Measurements from ENCODE around the gene LYL1.
A peak's percentile ranks its signal among the peaks of the same experiment; 100 is the strongest.

LYL1 gene

DNA sequence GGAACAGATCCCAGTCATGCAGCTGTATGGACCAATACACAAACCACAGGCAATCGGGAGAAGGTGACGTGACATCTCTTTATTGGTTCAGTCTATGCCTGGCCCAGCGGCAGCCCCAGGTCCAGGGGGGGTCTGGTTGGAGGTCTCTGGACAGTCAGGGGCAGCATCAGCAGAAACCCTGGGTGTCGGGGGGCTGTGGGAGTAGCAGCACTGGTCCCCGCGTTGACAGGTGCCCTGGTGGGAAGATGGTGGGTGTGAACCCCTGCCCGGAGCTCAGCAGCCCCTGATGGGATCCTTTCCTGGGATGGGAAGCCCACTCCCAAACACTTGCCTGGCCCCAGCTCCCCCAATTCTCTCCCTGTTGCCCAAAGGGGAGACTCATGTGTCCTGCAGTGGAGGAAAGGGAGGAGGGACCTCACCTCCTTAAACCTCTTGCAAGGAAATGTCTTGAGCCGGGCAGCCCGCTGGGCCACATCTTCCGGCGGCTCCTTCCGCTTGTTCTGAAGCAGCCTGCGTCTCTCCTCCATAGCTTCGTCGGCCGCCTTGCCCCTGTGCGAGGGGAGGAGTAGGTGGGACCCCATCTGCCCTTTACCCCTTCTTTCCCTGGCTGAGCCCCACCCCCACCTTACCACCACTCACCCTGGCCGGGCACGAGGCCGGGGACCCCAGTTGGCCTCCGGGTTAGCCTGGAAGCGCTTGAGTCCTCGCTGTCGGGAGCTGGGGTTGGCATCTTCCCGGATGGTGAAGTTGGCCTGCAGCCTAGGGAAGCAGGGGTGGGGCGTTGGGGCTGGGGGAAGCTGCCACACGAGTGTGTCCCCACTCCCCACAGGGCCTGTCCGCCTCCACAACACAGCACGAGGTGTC lies 2.4 kb upstream of the LYL1 start:
- no peak for DNase-seq (ENCODE audit: low read depth in 2 of 2)

DNA sequence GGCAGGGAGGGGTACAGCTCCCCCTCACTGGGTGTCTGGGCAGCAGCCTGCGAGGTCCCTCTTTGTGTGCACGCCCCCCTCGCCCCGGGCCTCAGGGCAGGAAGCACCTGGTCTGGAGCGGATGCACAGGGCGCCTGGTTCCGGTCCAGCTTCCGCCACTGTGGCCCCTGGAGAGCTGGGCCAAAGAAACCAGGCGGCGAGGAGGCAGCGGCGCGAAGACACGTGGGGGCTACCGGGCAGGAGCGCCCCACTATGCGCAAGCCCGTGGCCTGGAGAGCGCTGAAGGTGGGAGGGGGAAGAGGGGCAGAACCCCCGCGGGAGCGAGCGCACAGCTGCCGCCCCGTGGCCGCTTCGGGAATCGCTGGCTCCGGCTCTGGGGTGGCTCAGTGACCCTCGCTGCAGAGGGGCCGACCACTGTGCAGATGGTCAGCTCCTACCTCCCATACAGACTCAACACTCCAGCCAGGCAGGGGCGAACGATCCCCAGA lies 1.7 kb upstream of the LYL1 start:
- DNase-seq (ENCODE audit: low read depth in 2 of 2) = no peak

DNA sequence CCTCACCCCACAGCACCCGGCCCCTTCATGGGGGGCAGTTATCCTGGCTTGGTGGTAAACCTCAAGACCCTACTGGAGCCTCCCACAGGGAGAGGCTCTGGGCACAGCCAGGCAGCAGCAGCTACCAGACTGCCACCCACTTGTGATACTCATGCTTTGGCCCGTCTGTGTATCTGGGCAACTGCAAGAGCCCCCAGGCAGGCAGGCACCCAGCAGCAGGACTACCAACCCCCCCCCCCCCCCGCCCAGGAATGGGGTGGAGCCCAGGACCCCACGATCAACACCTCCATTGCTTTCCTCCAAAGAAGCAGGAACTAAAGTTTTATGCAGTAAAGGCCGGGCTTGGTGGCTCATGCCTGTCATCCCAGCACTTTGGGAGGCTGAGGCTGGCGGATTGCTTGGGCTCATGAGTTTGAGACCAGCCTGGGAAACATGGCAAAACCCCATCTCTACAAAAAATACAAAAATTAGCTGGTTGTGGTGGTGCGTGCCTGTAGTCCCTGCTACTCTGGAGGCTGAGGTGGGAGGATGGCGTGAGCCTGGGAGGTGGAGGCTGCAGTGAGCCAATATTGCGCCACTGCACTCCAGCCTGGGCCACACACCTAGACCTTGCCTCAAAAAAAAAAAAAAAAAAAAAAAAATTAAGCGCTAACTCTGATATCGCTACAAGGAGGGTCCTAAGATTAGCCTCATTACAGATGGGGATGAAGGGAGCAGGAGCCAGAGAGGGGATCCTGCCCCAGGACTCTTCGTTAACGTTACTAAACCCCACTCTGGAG lies 1.1 kb upstream of the LYL1 start:
- DNase-seq (ENCODE audit: low read depth in 2 of 2) = no peak

DNA sequence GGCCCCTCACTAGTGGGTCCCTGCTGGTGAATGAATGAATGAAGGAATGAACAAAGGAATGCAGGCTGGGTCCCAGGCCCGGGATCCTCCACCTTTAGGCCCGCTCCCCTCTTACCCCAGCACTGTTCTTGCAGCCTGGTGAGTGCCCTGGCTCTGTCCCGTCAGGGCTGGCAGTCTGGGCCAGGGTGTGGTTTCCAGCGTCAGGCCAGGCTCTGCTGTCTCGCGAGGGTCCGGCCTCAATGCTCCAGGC lies 317 bp downstream of the LYL1 start:
- no peak for DNase-seq (ENCODE audit: low read depth in 2 of 2)

DNA sequence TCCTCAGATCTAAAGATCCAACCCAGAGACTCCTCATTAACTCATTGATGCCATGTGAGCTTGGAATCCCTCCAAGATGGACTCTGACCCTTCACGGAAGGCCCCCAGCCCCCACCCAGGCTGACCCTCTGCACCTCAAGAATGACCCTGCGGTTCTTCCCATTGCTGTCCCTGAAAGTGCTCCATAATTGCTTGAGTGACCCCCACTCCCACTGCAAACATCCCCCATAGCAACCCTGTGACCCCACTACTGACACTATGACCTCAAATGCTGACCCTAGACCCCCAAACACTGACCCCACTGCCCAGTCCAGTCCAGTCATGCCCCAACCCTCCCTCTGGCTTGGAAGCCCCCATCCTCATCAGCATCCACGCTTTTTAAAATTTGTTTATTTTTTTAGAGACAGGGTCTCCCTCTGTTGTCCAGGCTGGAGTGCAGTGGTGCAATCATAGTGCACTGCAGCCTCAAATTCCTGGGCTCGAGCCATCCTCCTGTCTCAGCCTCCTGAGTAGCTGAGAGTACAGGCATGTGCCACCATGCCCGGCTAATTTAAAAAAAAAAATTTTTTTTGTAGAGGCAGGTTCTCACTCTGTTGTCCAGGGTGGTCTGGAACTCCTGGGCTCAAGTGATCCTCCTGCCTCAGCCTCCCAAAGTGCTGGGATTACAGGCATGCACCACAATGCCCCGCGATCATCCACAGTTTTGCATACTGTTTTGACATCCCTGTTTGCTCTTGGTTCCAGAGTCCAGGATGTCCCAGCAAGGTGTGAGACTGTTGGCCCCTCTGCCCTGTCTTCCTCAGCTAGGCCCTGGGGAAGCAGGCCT lies 855 bp downstream of the LYL1 start:
- DNase-seq (ENCODE audit: low read depth in 2 of 2) = no peak

DNA sequence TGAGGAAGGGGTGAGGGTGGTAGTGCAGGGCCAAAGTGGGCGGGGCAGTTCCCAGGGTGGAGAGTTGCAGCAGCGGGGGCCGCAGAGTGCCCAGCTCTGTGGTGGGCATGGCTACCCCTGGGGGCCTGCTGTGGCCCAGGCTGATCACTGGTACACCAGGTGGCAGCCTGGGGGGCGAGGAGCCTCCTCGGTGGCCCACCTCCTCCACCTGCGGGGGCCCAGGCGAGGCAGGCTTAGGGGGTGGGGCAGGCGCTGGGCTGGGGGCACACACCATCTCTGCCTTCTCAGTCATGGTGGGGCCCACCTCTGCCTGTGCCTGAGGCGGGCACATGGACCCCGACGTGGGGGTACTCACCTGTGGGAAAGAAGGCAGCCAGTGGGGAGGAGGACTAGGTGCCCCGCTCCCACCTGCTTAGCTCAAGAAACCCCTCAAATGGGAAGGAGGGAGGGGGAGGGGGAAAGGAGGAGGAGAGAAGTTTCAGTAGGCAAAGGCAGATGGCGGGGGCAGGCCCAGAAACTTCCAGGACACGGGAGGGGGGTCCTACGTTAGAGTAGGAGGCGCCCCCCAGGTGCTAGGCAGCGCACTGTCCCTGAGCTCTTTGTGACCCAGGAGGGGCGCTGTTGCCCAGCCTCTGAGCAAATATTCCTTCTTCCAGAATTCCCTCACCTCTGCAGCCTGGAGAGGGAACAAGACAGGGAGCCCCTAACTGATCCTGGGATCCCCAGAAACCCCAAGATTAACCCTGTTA lies 1.6 kb downstream of the LYL1 start:
- no peak for DNase-seq (ENCODE audit: low read depth in 2 of 2)

DNA sequence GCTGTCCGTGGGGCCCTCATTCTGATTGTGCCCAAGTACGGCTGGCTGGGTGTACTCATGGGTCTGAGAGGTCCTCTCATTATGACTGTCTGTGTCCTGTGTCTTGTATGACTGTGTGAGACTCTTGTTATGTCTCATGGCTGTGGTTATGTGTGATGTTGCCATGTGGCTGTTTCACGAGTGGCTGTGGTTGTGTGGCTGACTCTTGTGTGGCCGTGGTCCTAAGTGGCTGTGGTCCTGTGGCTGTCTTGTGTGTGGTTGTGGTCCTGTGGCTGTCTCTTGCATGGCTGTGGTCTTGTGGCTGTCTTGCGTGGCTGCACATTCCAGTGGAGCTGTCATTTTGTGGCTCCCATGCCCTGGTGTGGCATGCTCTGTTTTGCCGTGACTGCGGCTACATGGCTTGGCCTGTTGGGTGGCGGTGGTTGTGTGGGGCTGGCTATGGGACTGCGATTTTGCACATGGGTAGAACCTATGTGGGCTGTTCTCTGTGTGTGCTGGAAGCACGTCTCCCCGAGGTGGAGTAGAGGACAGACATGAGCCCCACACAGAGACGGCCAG lies 2.5 kb downstream of the LYL1 start:
- DNase-seq (ENCODE audit: low read depth in 2 of 2) = peak in 1 of 2 donors; percentile 49

DNA sequence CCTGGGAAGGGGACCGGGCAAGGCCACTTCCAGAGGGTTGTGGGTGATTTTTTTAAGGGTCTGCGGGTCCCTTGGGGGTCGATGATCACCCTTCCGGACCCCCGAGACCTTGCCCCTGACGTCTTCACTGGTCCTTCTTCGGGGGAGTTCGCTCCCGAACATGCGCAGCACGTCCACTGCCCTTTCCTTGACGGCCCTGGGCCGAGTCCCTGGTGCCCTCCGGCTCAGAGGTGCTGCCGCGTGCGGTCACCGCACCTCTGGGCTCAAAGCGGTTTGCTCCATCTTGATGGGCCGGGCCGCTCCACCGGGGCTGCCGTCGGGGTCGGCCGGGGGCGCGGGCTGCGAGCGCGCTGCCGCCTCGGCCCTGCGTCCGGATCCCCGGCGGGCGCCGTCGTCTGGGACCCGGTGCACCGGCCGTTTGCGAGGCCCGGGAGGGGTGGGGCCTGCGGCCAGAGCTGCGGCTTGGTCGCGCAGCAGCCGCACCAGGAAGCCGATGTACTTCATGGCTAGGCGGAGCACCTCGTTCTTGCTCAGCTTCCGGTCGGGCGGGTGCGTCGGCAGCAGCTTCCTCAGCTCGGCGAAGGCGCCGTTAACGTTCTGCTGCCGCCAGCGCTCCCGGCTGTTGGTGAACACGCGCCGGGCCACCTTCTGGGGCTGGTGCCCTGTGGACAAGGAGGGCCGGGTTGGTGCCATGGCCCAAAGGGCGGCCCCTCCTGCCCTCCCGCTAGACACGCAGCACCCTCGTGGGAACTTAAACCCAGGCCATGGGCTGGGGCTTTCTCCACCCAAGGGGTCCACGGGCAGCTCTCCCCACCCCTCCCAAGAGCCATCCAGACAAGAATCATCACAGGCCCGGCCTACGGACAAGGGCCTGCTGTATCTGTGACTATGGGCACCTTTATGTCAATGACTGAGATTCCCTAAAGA lies 3.3 kb downstream of the LYL1 start:
- peak in 1 of 2 donors; percentile 62 for DNase-seq (ENCODE audit: low read depth in 2 of 2)

DNA sequence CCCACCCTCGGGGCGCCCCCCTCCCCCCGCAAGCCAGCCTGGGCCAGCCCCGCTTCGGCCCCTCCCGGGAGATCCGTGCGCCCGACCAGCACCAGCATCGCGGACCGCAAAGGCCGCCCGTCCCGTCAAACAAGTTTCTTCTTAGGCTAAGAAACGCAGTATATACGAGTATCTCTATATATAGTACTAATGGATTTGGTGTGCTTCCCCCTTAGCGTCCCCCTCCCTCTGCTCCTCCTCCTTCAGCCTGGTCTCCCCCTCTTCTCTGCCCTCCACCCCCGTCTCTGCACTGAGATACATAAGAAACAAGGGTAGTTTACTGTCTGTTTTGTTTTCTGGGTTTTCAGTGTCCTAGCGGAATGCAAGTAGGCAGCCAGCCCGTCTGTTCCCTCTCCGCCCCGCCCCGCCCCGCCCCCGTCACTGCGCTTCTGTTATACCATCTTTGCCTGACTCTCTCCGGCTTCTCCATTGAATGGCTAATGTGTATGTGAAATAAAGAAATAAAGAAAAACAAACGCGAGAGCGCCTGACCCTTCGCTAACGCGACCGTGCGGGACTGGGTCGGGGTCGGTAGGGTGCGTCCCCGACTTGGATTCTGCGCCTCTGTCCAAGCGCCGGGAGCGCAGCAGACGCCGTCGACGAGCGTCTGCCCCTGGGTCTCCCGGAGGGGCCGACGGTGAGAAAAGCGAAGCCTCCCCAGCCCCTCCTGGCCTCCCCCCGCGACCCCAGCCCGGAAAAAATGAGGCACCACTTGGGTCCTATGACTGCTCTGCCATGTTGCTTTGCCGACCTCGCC lies 4.2 kb downstream of the LYL1 start:
- DNase-seq (ENCODE audit: low read depth in 2 of 2) = no peak

DNA sequence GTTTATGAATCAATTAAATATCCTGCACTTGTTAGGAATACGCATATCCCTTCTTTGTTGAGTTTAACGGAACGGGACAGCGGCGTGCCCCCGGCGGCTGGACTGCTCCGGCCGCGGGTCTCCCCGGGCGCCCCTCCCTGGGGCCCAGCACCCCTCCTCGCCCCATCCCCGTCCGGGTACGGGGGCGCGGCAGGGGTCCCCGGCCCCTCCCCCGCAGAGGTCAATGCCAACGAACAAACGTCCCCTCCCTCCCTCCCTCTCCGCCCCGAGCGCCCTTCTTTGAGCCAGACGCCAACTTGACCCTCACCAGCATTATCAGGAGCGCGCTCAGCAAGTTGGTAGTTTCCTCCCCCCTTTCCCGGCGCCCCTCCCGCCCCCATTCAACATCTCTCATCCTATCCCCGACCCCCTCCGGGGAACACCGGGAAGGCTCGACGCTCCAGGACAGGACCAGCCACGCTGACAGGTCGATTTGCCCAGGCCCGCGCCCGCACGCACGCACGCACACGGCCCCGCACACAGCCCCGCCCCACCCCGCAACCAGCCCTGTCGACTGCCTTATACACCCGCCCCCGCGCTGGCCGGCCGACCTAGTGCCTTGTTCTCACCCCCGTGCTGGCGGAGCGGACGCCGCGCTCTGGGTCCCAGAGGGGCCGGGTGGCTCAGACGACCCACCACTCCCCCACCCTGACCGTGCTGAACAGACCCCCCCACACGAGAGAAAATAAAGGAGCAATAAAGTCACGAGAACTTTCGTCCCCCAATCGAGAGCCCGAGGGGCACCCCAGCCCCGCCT lies 5.0 kb downstream of the LYL1 start:
- DNase-seq (ENCODE audit: low read depth in 2 of 2) = no peak

DNA sequence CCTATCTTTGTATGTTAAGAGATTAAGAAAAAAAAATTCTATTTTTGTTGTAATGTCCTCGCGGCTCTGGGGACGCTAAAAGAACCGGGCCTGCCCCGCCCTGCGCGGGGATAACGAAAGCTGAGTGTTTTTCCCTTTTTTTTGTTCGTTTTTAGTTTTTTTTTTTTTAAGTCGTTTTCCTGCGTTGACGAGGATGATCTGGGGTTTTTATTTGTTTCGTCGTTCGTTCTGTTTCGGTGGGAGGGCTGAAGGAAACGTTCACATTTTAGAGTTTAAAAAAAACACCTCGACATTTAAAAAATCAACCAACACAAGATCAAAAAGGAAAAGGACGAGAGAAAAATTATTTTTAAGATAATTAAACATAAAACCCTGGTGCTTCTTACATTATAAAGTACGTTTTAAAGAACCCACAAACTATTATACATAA lies 5.6 kb downstream of the LYL1 start:
- DNase-seq (ENCODE audit: low read depth in 2 of 2) = no peak

DNA sequence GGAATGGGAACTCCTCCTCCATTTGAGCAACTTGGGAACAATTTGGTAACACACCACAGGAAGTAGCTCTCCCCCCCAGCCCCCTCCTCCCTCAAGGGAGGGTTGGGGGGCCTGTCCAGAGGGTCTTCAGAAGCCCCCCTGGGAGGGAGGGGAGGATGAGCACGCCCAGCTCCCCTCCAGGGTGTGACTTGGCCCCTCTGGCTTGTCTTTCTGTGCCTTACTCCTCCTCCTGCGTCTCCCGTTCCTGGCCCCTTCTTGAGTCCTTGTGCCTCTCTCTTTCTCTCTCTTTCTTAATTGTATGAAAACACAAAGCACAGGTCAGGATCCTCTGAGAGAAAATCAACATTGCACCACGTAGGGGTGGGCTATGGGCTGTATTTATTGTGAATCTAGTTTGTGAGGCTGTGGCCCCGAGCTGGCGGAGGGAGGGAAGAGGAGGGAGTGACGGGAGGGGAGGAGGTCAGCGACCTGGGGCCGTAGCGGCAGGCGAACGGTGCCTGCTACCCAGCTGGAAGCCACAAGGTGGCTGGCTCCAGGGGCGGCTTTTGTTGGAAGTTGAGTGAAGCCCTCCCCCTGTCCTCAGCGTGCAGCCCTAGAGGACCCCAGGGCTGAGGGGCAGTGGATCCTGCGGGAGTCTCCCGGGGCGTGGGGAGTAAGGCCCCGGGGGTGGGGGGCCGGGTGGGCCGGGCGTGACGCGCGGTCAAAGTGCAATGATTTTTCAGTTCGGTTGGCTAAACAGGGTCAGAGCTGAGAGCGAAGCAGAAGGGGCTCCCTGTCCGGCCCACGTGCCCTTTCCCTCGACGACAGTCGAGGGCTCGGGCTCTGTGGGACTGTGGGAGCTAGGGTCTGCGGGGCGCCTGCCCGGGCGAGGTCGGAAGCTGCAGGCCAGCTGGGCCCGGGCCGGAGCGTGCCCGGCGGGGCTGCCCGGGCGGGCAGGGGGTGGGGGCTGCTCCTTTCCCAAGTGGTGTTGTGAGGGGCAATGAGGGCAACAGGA lies 6.4 kb downstream of the LYL1 start:
- no peak for DNase-seq (ENCODE audit: low read depth in 2 of 2)

DNA sequence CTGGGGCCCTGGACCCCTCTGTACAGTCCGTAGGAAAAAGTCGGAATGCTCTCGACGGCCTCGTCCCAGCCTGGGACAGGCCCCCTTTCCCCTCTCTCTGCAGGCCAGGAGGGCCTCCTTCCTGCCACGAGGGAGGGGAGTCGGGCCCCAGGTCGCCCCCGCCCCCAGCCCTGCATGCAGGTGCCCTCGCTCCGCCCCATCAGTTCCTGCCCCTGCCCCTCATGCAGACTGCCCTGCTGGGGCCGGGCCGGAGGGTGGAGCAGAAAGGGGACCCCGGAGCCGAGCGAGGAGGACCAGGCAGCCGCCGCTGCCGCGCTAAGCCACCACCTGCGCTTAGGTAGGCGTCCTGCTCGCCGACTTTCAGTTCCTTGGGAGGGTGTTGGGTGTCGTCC lies 7.3 kb downstream of the LYL1 start:
- no peak for DNase-seq (ENCODE audit: low read depth in 2 of 2)

DNA sequence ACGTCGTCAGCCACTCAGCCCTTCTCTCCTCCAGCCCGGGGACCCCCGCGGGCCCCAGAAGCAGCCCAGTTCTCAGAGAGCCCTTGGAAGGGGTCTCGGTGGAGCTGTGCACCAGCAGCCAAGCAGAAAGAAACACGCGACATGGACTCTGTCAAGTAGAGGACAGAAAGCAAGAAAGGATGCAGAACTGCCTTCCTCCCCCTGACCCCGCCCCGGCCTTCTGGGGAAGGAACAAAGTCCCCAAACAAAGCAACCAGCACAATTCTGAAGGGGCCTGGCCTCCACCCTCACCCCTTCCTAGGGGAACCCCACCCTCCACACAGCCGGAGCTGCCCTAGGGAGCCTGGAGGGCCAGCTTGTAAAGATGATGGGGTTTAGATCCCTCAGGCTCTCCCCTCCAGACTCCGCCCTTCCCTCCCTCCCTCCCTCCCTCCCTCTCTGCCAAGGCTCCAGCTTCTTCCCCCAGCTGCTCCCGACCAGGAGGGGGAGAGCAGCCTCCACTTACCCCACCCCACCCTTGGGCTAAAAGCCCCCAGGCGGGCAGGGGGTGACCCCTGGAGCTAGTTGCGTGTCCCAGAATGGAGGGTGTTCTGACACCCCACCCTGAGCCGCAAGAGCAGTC lies 7.8 kb downstream of the LYL1 start:
- no peak for DNase-seq (ENCODE audit: low read depth in 2 of 2)

DNA sequence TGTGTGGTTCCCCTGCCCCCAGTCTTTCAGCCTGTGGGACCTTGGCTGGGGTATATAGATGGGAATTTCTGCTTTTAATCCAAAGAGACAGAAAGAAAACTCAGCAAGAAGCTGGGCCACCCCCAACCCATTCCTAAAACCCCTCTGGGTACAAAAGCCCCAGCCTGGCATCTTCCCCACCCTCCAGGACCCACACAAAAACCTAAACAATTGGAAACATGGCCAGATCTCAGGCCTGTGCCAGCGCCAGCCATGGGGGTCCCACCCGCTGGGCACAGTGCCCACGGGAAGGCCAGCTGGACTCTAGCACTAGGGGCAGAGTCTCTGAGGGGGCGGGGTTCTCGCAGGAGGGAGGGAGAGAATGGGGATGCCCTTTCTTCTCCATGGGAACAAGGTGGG lies 8.6 kb downstream of the LYL1 start:
- no peak for DNase-seq (ENCODE audit: low read depth in 2 of 2)

DNA sequence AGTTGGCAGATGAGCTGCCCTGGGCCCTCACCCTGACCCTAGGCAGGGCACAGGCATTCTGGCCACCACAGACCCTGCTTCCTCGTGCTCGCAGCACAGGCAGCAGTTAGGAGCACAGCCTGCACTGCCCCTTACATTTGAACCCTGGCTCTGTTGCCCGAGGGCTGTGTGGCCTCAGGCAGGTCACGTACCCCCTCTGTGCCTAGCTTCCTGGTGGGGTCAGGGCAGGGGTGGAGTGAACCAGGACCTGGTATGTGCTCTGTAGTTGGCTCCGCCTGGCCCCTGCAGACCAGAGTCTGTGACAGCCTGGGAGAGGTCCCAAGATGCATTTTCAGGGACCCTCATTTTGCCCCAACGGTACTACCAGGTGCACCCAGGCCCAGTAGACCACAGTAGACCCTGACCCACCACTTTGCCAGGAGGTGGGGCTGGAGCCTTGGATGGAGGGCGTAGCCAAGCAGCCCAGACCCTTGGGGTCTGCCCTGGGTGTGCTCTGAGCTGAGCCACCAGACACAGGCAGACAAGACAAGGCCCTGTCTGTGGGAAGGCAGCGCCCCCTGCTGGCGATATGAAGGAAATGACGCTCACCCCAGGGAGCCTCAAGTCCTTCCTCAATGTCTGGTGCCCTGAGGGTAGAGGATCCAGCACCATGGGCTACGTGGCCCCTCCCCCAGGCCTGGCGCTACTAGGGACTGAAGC lies 9.1 kb downstream of the LYL1 start:
- peak; percentile 58 to 66 for DNase-seq (ENCODE audit: low read depth in 2 of 2)

Measured in activated CD8-positive, alpha-beta memory T cell treated with anti-CD3 and anti-CD28 coated beads for 4 hours (primary cell).